ENCODE results near the gene ADH5.

GRCh38 chr4:99090481-99091215 is 2.1 kb upstream of the ADH5 start:
- no peak for TF ChIP-seq CTCF (conservative IDR thresholded peaks at IDR 0.05 in 1 of 2, IDR thresholded peaks at IDR 0.05 in 1 of 2; ENCODE audit: extremely low read depth in 1 of 2, insufficient read depth in 1 of 2, low read depth in 1 of 2, low read length in 2 of 2)
- no peak for TF ChIP-seq EZH2 (IDR thresholded peaks at IDR 0.05; ENCODE audit: borderline replicate concordance, low read length)
